Astrocyte of the spinal cord (primary cell): ENCODE data around the gene ASF1B.
"Not testable (repeated sequence)": the region's sequence is repeated elsewhere in the genome, so short reads cannot be mapped to it uniquely, and the experiment has no call there.

Experiments used
- DNase-seq: peaks from one replicate; pipeline ENCODE4 v3.0.0; 2011; ENCODE audit warnings: low read depth, low spot score
- H3K4me3 ChIP-seq: 2 replicates; pipeline ENCODE4 v1.5.1; 2011; ENCODE audit warnings: low read depth, mild to moderate bottlenecking, low read length, moderate library complexity
- in situ Hi-C: cut with HindIII; loops from 2 replicates; pipeline ENCODE4 v1.10.0; 2017; ENCODE audit warnings: low sequenced_read_pairs
- TF ChIP-seq, protein P1 (sequence below): IDR thresholded peaks from 2 replicates; pipeline ENCODE4 v1.5.1; 2012; ENCODE audit warnings: low read depth, mild to moderate bottlenecking, low read length, inconsistent platforms

The ASF1B gene

DNA sequence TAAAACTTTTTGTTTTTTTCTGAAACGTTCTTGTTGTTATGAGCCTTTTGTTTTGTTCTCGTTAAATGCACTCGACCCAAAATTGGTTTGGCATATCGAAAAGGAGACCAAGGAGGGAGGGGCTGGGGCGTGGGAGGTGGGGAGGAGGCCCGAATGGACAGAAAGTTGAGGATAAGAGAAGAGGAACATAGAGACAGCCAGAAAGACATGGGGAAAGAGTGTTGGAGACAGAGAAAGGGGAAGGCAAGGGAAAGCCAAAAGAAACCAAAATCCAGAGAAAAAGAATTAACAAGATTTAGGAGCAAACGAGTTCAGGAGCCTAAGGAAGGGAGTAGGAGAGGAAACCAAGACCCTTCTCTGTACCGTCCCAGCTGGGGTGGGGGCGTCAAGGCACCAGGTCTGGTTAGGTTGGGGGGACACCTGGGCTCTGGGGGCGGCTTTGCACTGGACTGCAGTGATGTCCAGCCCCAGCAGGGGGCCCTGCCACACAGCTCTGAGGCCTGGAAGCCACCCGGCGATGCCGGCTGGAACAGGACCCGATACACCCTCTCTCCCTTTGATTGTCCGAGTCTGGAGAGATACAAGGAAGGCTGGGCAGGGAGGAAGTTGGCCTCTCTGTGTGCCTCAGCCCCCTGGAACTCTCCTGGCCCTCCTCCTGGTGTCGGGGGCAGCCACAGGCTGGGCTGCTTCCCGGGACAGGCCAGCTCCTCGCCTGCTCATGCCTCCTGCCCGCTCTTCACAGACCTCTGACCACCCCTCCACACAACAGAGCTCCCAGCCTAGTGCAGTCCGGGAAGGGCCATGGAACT, 11.6 kb upstream of the ASF1B start:
- TF ChIP-seq, protein P1, sequence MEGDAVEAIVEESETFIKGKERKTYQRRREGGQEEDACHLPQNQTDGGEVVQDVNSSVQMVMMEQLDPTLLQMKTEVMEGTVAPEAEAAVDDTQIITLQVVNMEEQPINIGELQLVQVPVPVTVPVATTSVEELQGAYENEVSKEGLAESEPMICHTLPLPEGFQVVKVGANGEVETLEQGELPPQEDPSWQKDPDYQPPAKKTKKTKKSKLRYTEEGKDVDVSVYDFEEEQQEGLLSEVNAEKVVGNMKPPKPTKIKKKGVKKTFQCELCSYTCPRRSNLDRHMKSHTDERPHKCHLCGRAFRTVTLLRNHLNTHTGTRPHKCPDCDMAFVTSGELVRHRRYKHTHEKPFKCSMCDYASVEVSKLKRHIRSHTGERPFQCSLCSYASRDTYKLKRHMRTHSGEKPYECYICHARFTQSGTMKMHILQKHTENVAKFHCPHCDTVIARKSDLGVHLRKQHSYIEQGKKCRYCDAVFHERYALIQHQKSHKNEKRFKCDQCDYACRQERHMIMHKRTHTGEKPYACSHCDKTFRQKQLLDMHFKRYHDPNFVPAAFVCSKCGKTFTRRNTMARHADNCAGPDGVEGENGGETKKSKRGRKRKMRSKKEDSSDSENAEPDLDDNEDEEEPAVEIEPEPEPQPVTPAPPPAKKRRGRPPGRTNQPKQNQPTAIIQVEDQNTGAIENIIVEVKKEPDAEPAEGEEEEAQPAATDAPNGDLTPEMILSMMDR, result peak; percentile 87
- H3K4me3 ChIP-seq, result no peak overlapping the region
- in situ Hi-C loops, result no loop called here
- DNase-seq, result peak; percentile 54

DNA sequence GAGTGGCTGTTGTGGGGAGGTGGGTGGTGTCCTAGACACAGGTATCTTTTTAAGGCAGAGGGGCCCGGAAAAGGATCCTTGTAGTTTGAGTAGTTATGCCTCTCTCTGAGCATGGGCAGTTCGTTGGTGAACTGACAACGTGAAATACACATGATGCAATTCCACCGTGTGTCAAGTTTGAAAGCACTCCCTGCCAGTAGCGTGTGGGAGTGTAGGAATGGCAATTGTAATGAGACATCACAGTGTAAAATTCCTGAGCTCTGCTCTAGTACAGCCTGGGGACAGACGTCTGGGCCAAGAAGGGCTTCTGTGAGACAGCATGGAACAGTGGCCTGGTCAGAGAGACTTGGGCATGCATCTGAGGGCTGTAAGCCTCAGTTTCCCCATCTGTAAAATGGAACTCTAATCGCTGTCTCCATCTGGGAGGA, 10.4 kb upstream of the ASF1B start:
- TF ChIP-seq, protein P1, result no peak
- in situ Hi-C loops, result no loop called here
- DNase-seq, result peak; percentile 42

DNA sequence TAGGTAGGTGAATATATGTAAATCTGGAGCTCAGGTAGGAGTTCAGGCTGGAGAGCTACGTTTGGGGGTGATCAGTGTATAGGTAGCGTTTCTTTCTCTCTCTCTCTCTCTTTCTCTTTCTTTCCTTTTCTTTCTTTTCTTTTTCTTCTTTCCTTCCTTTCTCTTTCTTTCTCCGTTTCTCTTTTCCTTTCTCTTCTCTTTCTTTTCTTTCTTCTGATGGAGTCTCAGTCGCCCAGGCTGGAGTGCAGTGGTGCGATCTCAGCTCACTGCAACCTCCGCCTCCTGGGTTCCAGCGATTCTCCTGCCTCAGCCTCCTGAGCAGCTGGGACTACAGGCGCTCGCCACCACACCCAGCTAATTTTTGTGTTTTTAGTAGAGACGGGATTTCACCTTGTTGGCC, 9.8 kb upstream of the ASF1B start:
- DNase-seq, H3K4me3 ChIP-seq, in situ Hi-C loops: not testable (repeated sequence)

More for the DNA sequence above, 10.4 kb upstream of the ASF1B start:
- no peak overlapping the region for H3K4me3 ChIP-seq

DNA sequence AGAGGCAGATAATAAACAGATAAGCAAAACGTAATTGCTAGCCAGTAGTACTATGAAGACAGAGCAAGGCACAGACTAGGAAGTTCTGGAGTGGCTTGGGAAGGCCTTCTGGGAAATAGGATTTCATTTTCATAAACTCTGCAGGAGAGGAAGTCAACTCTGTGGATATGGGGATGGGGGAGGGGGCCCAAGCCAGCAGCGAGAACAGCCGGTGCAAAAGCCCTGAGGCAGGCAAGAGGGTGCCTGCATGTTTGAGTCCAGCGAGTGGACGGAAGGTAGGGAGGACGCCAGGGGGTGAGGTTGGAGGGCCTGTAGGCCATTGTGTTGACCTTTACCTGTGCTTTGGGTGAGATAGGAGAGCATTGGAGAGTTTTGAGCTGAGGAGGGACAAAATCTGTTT, 9.0 kb upstream of the ASF1B start:
- TF ChIP-seq, protein P1, result no peak
- H3K4me3 ChIP-seq, result no peak overlapping the region
- no peak for DNase-seq
- in situ Hi-C loops, result no loop called here

DNA sequence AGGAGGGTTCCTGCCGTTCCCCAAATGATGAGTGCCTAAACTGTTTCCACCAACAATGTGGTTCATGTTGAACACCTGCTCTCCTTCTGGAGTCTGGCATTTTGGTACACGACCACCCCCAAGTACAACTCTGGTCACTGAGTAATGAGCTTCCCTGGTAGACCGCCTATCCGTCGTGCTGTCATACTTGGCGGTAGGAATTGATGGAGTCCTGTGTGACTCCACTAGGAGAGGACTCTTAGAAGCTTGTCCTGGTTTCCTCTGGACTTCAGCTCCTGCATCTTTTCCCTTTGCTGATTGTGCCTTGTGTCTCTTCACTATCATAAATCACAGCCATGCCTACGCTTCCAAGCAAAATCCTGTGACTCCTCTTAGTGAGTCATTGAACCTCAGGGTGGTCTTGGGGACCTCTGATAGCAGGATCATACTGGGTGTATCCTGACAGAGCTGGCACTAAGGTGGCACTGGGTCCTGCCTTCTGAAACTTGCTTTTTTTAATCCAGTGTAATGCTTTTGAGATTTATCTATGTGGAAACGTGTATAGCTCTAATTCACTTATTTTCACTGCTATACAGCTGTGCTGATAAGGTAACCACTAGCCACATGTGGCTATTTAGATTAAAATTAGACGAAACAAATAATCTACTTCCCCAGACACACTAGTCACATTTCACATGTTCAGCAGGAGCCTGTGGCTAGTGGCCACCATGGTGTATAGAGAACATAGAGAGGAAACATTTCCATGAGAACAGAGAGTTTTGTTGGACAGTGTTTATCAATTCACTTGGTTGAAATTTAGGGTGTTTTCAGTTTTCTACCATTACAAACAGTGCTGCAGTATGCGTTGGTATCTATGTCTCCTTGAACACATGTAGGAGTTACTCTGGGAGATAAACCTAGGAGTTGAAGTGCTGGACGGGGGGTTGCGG, 6.1 kb upstream of the ASF1B start:
- no peak overlapping the region for H3K4me3 ChIP-seq
- in situ Hi-C loops, result no loop called here
- TF ChIP-seq, protein P1, result no peak

DNA sequence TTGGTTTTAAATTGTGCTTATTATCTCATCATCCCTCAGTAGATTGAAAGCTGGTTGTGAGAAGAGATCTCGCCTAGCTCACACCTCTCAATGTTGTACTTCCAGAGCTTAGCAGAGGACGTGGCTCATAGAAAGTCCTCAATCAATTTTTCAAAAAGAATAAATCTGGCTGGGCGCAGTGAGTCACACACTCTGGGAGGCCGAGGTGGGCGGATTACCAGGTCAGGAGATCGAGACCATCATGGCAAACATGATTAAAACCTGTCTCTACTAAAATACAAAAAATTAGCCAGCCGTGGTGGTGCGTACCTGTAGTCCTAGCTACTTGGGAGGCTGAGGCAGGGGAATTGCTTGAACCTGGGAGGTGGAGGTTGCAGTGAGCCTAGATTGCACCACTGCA, 4.7 kb upstream of the ASF1B start:
- in situ Hi-C loops, result no loop called here
- H3K4me3 ChIP-seq, result no peak overlapping the region
- TF ChIP-seq, protein P1, result no peak
- DNase-seq, result no peak

More for the DNA sequence above, 6.1 kb upstream of the ASF1B start:
- no peak for DNase-seq

DNA sequence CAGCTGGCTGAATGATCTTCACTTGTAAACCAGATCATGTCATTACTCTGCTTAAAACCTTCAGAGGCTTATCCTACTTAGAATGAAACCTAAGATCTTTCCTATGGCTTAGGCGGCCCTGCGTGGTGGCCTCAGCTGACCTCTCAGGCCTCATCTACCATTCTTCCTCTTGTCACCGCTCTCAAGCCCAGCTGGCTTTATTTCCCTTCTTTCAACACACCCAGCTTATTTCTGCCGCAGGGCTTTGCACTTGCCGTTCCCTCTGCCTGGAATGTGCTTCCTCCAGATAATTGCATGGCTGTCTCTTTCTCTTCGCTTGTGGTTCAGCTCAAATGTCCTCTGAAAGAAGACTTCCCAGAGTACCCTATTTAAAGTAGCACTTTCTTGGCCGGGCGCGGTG, 3.6 kb upstream of the ASF1B start:
- TF ChIP-seq, protein P1, result no peak
- no peak for DNase-seq
- in situ Hi-C loops, result no loop called here
- no peak overlapping the region for H3K4me3 ChIP-seq
